ENCODE results near the gene ZNF799.

DNA sequence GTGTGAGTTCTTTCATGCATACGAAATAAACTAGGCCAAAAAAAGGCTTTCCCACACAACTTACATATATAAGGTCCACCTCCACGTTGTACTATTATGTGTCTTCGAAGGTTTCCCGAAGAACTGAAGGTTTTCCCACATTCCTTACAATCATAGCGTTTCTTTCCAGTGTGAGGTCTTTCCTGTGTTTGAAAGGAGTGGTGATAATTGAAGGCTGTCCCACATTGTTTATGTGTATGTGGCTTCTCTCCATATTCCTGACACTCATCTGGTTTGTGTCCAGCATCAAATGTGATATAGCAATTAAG, 50.2 kb downstream of the ZNF799 start:
- TF ChIP-seq, protein P1, sequence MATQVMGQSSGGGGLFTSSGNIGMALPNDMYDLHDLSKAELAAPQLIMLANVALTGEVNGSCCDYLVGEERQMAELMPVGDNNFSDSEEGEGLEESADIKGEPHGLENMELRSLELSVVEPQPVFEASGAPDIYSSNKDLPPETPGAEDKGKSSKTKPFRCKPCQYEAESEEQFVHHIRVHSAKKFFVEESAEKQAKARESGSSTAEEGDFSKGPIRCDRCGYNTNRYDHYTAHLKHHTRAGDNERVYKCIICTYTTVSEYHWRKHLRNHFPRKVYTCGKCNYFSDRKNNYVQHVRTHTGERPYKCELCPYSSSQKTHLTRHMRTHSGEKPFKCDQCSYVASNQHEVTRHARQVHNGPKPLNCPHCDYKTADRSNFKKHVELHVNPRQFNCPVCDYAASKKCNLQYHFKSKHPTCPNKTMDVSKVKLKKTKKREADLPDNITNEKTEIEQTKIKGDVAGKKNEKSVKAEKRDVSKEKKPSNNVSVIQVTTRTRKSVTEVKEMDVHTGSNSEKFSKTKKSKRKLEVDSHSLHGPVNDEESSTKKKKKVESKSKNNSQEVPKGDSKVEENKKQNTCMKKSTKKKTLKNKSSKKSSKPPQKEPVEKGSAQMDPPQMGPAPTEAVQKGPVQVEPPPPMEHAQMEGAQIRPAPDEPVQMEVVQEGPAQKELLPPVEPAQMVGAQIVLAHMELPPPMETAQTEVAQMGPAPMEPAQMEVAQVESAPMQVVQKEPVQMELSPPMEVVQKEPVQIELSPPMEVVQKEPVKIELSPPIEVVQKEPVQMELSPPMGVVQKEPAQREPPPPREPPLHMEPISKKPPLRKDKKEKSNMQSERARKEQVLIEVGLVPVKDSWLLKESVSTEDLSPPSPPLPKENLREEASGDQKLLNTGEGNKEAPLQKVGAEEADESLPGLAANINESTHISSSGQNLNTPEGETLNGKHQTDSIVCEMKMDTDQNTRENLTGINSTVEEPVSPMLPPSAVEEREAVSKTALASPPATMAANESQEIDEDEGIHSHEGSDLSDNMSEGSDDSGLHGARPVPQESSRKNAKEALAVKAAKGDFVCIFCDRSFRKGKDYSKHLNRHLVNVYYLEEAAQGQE (IDR thresholded peaks at IDR 0.05; ENCODE audit: insufficient read depth in 1 of 2, low read depth in 2 of 2, low read length in 2 of 2): no peak
- TF ChIP-seq POLR2AphosphoS5 (IDR thresholded peaks at IDR 0.05; ENCODE audit: low read depth, low read length): no peak
- no peak for TF ChIP-seq TAF1 (IDR thresholded peaks at IDR 0.05; ENCODE audit: borderline replicate concordance, insufficient read depth, low read length)
- no peak for TF ChIP-seq SIN3A (IDR thresholded peaks at IDR 0.05; ENCODE audit: borderline replicate concordance, insufficient read depth, low read length)
